ENCODE measurements around the gene QRICH2. TPM values are rescaled to one million over a fixed set of nuclear protein-coding genes. Genes with fewer than 3 reads are reported as not detected.
"Not testable (repeated sequence)": the region's sequence is repeated elsewhere in the genome, so short reads cannot be mapped to it uniquely, and the experiment has no call there.

Gene QRICH2
- total RNA-seq, 1 experiment from 2014 or later: 0.67 TPM

GRCh38 chr17:76252040-76252954 lies 55.8 kb downstream of the QRICH2 start:
- peak; percentile 92 for DNase-seq (ENCODE audit: extremely low read depth, low read depth)

GRCh38 chr17:76251478-76252039 lies 56.5 kb downstream of the QRICH2 start:
- DNase-seq (ENCODE audit: extremely low read depth, low read depth): no peak

GRCh38 chr17:76250141-76250540 lies 57.9 kb downstream of the QRICH2 start:
- DNase-seq (ENCODE audit: extremely low read depth, low read depth): no peak

- no peak for DNase-seq (ENCODE audit: extremely low read depth, low read depth)
These were observed 59.9 kb downstream of the QRICH2 start for GRCh38 chr17:76248013-76248782.

- no peak for DNase-seq (ENCODE audit: extremely low read depth, low read depth)
These were observed 60.8 kb downstream of the QRICH2 start for GRCh38 chr17:76247304-76247703.

GRCh38 chr17:76246080-76247066 lies 61.7 kb downstream of the QRICH2 start:
- DNase-seq (ENCODE audit: extremely low read depth, low read depth): peak; percentile 63

- DNase-seq (ENCODE audit: extremely low read depth, low read depth): not testable (repeated sequence)
These were observed 63.4 kb downstream of the QRICH2 start for GRCh38 chr17:76244721-76245120.

- DNase-seq (ENCODE audit: extremely low read depth, low read depth): no peak
These were observed 64.0 kb downstream of the QRICH2 start for GRCh38 chr17:76243826-76244679.

GRCh38 chr17:76241691-76242255 lies 66.3 kb downstream of the QRICH2 start:
- no peak for DNase-seq (ENCODE audit: extremely low read depth, low read depth)

- DNase-seq (ENCODE audit: extremely low read depth, low read depth): no peak
These were observed 66.9 kb downstream of the QRICH2 start for GRCh38 chr17:76241204-76241538.

- no peak for DNase-seq (ENCODE audit: extremely low read depth, low read depth)
These were observed 67.4 kb downstream of the QRICH2 start, which contains the start of gene RNF157 for GRCh38 chr17:76240461-76241203. RNF157 (minus strand) TSS chr17:76240493; CDS start chr17:76240240, 253 bp downstream.

- DNase-seq (ENCODE audit: extremely low read depth, low read depth): no peak
These were observed 68.4 kb downstream of the QRICH2 start for GRCh38 chr17:76239538-76240274.

GRCh38 chr17:76238847-76239537 lies 69.1 kb downstream of the QRICH2 start:
- no peak for DNase-seq (ENCODE audit: extremely low read depth, low read depth)

- no peak for DNase-seq (ENCODE audit: extremely low read depth, low read depth)
These were observed 70.2 kb downstream of the QRICH2 start for GRCh38 chr17:76237859-76238313.

- no peak for DNase-seq (ENCODE audit: extremely low read depth, low read depth)
These were observed 71.5 kb downstream of the QRICH2 start for GRCh38 chr17:76236603-76237002.

GRCh38 chr17:76235883-76236282 lies 72.2 kb downstream of the QRICH2 start:
- no peak for DNase-seq (ENCODE audit: extremely low read depth, low read depth)

- DNase-seq (ENCODE audit: extremely low read depth, low read depth): no peak
These were observed 73.8 kb downstream of the QRICH2 start for GRCh38 chr17:76234354-76234679.
